ENCODE measurements around the gene CFD. TPM values are rescaled to one million over a fixed set of nuclear protein-coding genes. Genes with fewer than 3 reads are reported as not detected.
A peak's percentile ranks its signal among the peaks of the same experiment; 100 is the strongest.
"Not testable (repeated sequence)": the region's sequence is repeated elsewhere in the genome, so short reads cannot be mapped to it uniquely, and the experiment has no call there.

The CFD gene
- total RNA-seq, 1 donor from 2014 or later: 5.8 TPM

DNA sequence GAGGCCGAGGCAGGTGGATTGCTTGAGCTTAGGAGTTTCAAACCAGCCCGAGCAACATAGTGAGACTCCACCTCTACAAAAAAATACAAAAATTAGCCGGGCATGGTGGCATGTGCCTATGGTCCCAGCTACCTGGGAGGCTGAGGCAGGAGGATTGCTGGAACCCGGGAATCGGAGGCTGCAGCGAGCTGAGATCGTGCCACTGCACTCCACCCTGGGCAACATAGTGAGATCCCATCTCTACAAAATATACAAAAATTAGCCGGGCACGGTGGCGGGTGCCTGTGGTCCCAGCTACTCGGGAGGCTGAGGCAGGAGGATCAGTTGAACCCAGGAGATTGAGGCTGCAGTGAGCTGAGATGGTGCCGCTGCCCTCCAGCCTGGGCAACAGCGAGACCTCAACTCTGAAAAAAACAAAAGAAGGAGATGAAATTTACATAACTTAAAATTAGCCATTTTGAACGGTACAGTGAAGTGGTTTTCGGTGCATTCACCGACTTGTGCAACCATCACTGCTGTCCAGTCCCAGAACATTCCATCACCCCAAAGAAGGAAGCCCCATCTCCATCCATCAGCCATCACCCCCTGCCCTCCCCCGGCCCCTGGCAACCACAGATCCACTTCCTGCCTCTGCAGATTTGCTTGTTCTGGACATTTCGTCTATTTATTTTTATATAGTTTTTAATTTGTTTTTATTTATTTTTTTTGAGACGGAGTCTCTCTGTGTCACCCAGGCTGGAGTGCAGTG, 33.4 kb upstream of the CFD start:
- DNase-seq: no peak

DNA sequence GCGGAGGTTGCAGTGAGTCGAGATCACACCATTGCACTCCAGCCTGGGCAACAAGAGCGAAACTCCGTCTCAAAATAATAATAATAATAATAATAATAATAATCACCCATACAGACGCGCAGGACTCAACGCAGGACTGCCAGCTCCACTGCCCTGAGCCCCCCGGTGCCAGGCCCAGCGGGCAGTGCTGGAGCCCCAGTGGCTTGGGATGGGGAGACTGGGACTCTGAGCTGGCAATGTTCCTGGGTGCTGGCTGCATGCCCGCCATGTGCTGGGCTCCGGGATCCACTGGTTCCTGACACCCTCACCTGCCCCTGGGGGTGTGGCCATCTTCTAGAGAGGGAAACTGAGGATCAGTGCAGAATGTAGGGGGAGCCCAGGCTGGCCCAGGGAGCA, 32.2 kb upstream of the CFD start:
- no peak for DNase-seq

DNA sequence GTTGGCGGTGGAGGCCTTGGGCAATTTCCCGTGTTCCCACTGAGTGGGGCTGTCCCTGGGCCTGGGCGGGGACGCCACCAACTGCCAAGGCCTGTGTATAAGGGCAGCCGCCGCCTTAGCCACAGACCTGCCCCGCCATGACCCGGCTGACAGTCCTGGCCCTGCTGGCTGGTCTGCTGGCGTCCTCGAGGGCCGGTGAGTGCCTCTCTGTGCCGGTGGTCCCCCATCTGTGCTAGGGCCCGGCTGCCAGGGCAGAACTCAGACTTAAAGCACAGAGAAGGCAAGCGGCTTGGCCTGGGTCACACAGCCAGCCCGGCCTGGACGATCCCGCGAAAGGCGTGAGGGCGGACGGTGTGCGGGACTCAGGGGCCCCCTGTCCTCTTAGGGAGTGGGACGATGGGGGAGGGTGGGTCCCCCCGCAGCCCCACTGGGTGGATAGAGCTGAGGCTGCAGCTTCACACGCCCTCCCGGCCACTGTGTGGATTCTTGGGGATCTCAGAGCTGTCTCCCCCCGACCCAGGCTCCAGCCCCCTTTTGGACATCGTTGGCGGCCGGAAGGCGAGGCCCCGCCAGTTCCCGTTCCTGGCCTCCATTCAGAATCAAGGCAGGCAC, 31.6 kb upstream of the CFD start, which contains the start of gene AZU1:
Gene AZU1, plus strand, starts transcription at position 128 of the 612 bp plus-strand sequence. Its CDS starts 10 bp downstream, at position 138.
- DNase-seq: no peak

DNA sequence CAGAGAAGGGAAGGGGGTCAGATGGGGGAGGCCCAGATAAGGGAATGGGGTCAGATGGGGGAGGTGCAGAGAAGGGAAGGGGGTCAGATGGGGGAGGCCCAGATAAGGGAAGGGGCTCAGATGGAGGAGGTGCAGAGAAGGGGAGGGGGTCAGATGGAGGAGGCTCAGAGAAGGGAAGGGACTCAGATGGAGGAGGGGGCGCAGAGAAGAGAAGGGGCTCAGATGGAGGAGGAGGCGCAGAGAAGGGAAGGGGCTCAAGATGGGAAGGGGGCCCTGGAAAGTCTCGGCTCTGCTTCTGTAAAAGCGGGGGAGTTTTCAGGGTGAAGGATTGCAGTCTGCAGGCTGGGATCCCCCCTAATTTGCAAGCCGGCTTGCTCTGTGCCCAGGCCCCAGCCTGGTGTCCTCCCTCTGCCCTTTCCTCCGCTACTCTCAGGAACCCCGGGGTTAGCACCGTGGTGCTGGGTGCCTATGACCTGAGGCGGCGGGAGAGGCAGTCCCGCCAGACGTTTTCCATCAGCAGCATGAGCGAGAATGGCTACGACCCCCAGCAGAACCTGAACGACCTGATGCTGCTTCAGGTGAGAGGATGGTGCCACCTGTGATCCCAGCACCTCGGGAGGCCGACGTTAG, 30.2 kb upstream of the CFD start:
- no peak for DNase-seq

DNA sequence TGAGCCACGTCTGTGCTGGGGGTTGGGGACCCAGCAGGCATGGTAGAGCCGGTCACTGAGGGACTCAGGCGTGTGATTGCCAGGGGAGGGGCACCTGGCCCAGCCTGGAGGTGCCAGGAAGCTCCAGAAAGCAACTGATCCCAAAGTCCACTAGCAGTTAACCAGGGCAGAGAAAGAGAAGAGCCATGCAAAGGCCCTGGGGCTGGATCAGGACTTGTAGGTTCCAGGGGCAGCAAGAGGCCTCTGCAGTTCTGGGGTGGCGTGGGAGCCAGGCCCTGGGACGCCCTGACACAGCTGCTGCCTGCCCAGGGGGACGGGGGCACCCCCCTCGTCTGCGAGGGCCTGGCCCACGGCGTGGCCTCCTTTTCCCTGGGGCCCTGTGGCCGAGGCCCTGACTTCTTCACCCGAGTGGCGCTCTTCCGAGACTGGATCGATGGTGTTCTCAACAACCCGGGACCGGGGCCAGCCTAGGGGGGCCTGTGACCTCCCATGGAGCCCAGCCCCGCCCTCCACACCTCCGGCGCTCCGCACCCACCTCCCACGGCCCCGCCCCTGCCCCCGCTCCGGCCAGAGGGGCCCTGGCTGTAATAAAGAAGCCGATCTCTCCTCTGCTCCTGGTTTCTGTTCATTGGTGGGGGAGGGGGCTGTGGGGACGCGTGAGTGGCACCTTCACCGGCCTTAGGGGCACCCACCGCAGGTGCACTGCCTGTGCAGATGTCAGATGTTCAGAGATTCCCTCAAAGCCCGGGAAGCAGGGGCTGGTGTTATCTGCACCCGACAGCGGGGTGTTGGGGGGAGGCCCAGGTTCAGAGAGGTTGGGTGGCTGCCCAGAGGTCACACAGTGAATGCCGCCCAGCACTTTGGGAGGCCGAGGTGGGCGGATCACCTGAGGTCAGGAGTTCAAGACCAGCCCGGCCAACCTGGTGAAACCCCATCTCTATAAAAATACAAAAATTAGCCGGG, 27.8 kb upstream of the CFD start:
- no peak for DNase-seq

DNA sequence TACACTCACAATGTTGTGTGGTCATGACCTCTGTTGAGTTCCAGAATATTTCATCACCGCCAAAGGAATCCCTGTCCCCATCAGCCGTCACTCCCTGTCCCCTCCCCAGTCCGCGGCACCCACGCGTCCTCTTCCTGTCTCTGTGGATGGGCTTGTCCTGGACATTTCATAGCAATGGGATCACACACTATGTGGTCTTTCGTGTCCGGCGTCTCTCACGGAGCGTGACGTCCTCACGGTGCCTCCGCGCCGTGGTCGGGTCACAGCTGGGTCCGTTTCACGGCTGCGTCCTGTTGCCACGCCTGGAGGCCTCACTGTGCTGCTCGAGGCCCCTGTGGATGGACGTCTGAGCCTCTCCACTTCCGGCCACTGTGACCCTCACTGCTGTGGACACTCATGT, 25.2 kb upstream of the CFD start:
- no peak for DNase-seq

DNA sequence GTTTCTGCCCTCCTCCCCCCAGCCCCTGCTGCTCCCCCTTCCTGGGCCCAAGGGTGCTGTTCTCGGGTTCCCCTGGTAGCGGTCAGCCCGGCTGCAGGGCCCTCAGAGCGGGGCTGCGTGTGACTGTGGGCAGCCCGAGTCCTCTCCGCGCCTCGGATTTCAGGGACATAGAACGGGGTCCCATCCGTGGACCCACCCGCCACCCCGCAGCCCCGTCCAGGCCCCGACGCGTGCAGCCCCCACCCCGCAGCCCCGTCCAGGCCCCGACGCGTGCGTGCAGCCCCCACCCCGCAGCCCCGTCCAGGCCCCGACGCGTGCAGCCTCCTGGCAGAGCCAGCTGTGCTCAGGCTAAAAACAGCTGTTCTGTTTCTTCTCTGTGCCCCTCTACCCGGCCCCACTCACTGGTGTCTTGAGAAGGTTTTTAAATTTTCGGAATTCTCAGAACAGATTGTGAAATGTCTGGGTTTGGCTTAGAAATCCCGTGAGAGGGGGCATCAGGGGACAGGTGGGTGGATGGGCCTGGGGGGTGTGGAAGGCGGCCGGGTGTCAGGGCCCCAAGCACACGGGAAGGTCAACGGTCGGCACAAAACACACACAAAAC, 24.2 kb upstream of the CFD start:
- DNase-seq: peak; percentile 61

DNA sequence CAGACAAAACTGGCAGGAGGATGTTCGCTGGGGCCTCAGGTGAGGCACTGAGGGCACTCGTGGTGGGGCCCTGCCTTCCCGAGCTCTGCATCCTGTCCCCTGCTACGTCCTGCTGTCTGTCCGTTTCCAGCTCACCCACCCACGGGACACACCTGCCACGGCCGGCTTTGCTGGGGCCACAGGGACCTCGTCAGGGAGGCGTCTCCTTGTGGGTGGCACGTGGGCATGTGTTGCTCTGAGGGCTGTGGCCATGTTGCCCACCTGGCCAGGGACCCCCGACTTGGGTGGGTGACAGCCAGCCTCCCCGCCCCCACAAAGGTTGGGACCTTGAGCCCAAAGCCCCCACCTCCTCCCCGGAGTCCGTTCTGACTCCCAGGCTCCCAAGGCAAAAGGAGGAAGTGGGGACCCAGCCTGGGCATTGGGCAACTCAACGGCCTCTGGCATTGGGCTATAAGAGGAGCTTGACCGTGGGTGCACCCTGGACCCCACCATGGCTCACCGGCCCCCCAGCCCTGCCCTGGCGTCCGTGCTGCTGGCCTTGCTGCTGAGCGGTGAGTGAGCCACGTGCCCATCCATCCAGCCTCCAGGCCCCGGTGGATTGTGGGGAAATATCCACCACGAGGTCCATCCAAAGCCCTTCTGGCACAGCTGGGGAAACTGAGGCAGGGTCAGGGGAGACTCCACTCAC, 18.8 kb upstream of the CFD start, which contains the start of gene PRTN3:
Gene PRTN3, plus strand, starts transcription at position 481 of the 688 bp plus-strand sequence. Its CDS starts 10 bp downstream, at position 491.
- no peak for DNase-seq

DNA sequence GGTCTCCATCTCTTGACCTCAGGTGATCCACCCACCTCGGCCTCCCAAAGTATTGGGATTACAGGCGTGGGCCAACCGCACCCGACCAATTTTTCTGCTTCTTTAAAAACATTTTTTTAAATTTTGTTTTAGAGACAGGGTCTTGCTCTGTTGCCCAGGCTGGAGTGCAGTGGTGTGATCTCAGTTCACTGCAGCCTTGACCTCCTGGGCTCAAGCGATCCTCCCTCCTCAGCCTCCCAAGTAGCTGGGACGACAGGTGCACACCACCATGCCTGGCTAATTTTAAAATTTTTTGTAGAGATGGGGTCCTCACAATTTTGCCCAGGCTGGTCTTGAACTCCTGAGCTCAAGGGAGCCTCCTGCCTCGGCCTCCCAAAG, 16.7 kb upstream of the CFD start:
- not testable (repeated sequence) for DNase-seq

DNA sequence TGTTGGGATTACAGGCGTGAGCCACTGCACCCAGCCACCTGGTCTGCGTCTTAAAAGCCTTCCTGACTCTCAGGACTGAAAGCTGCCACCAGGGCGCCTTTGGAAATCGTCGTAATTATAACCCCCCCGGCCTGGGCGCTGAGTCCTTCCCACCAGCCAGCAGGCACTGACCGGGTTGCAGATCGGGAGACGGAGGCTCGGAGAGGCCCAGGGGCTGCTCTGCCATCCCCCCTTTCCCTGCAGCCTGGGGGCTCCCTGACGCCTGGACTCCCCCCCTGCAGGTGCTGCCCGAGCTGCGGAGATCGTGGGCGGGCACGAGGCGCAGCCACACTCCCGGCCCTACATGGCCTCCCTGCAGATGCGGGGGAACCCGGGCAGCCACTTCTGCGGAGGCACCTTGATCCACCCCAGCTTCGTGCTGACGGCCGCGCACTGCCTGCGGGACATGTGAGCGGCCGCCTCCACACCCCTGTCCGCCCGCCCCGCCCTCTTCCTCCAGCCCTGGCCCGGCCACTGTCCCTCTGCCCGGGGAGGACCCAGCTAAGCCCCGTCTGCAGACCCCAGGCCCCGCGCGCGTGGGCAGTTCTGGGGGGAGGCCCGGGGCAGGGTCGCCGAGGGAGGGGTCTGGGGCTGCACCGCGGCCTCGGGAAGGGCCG, 16.2 kb upstream of the CFD start:
- DNase-seq: no peak

DNA sequence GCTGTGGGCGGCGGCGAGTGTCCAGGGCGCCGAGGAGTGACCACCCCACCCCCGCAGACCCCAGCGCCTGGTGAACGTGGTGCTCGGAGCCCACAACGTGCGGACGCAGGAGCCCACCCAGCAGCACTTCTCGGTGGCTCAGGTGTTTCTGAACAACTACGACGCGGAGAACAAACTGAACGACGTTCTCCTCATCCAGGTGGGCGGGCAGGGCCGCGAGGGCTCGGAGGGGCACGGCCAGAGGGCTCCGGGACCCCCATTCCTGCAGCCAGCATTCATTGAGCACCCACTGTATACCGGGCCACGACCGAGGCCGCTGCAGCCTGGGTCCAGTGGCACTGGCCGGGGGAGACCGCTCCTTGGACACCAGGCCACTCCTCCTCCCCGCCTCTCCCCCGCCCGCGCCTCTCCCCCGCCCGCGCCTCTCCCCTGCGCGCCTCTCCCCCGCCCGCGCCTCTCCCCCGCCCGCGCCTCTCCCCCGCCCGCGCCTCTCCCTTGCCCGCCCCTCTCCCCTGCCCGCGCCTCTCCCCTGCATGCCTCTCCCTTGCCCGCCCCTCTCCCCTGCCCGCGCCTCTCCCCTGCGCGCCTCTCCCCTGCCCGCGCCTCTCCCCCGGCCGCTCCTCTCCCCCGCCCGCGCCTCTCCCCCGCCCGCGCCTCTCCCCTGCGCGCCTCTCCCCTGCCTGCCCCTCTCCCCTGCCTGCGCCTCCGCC, 15.5 kb upstream of the CFD start:
- no peak for DNase-seq

DNA sequence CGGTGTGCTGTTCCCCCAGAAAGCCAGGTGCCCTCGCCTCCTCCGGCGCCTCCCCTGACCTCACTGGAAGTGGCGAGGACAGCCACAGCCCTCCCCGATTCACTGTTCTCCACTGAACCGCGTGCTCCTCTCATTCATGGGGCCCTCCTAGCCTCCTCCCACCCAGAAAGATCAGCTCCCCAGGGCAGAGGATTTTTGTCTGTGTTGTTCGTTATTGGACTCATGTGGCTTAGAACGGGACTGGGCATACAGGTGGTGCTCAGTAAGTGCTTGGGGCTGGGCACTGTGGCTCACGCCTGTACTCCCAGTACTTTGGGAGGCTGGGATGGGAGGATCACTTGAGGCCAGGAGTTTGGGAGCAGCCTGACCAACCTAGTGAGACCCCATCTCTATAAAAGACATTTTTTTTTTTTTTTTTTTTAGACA, 14.9 kb upstream of the CFD start:
- no peak for DNase-seq

DNA sequence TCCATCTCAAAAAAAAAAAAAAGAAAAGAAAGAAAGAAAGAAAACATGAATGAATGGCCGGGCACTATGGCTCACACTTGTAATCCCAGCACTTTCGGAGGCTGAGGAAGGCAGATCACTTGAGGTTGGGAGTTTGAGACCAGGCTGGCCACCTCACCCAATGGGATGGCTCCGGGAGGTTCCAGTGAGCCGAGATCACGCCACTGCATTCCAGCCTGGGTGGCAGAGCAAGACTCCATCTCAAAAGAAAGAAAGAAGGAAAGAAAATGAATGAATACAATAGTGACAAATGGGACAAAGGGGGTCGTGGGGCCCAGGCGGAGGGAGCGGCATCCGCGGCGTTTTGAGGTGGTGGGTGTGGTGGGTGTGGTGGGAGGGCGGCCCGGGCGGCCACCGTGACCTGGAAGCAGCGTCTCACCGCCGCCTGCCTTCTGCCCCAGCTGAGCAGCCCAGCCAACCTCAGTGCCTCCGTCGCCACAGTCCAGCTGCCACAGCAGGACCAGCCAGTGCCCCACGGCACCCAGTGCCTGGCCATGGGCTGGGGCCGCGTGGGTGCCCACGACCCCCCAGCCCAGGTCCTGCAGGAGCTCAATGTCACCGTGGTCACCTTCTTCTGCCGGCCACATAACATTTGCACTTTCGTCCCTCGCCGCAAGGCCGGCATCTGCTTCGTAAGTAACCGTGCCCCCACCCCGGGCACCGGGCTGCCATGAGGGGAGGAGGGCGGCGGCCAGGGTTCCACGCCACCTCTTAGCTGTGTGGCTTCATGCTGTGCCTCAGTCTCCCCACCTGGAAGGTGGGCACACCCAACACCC, 13.6 kb upstream of the CFD start:
- no peak for DNase-seq

DNA sequence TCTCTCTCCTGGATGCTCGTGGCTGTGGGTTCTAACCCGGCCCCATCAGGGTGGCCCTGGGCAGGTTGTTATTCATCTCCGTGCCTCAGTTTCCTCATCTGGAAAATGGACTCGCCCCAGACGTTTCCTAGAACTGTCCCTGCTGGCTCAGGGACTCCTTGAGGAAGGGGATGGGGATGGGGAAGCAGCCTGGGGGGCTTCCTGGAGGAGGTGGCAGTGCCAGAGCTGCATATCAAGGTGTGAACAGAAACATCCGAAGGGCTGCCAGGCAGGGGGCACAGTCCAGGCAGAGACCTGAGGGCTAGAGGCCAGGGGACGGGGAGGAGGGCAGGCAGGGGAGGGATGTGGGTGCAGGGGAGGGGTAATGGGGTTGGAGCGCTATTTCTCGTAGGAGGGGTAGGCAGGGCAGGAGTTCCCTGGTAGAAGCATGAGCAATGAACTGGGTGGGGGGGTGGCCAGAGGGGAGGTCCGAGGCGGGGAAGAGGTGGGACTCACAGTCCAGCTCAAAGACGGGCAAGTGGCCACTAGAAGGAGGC, 11.0 kb upstream of the CFD start:
- DNase-seq: no peak

DNA sequence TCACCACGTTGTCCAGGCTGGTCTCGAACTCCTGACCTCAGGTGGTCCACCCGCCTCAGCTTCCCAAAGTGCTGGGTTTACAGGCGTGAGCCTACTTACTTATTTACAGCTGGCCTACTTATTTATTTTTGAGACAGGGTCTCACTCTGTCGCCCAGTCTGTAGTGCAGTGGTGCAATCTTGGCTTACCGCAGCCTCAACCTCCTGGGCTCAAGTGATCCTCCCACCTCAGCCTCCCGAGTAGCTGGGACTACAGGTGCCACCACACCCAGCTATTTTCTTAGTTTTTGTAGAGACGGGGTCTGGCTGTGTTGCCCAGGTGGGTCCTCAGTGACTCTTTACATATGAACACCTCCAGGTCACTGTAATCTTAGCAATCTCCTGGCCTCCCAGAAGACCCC, 10.3 kb upstream of the CFD start:
- DNase-seq: not testable (repeated sequence)

DNA sequence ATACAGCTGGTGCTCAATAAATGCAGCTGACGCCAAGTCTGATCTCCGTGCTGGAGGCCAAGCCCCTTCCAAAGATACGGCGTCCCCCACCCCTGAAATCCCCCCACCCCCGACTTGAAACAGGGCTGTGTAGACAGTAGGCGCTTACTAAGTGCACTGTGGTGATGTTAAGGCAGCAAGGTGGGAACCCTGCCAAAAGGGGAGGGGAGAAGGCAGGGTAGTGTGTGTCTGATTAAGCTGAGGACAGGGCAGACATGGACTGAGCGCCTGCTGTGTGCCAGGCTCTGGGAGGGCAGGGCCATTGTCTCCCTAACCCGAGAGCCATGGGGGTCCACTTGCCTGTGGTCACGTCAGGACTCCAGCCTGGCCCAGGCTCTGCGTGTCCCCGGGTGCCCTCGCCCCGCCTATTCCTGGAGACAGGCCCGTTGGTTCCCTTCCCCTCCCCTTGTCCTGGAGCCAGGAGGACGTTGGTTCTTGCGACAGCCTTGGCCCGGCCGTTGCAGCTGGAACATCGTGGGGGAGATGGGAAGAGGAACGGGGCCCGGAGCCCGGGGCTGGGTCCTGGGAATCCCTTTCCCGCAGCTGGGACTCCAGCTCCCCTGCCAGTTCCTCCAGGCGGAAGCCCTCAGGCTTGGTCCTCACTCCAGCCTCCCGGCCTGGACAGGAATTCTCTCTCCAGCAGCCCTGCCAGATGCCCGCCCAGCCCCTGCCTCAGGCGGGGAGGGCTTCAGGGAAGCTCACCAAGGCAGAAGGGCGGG, 9.1 kb upstream of the CFD start:
- peak; percentile 87 for DNase-seq

DNA sequence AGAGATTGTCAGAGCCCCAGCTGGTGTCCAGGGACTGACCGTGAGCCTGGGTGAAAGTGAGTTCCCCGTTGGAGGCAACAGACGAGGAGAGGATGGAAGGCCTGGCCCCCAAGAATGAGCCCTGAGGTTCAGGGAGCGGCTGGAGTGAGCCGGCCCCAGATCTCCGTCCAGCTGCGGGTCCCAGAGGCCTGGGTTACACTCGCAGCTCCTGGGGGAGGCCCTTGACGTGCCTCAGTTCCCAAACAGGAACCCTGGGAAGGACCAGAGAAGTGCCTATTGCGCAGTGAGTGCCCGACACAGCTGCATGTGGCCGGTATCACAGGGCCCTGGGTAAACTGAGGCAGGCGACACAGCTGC, 8.5 kb upstream of the CFD start:
- DNase-seq: no peak

Data from tongue (tissue), 2 donors.